GM18517 (cell line): ENCODE data around the gene ITGA1.
"Not testable (repeated sequence)": the region's sequence is repeated elsewhere in the genome, so short reads cannot be mapped to it uniquely, and the experiment has no call there.

Source experiments
- ATAC-seq: cut with Tn5 transposase; IDR thresholded peaks from one replicate; pipeline ENCODE4 v1.9.1; 2021; ENCODE audit warnings: mild to moderate bottlenecking, moderate library complexity; ENCODE audit not compliant: unreplicated experiment

The ITGA1 gene

DNA sequence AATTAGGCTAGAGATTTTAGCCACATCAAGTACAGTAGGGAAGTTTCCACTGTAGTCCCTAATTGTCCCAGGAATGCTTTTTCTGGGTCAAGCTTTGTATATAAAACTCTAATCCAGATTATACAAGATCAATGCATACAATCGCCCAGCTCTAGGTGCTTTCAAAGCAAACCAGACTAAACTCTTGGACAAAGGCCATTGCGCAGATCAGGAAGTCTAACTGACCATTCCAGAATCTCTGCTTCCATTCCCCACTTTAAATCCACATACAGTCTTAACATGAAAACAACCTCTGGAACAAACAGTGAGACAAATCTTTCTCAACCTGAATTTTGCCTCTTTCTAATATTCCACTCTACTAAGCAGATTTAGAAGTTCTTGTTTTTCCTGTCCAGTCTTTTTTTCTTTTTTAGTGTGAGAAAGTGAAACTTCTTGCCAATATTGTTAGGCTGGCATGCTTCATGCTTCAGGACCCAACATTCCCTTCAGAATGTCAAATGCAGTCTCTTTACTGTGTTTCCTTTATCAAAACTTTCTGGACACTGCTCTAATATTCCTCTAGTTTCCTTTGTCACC is 76.1 kb downstream of the ITGA1 start:
- ATAC-seq: no peak

DNA sequence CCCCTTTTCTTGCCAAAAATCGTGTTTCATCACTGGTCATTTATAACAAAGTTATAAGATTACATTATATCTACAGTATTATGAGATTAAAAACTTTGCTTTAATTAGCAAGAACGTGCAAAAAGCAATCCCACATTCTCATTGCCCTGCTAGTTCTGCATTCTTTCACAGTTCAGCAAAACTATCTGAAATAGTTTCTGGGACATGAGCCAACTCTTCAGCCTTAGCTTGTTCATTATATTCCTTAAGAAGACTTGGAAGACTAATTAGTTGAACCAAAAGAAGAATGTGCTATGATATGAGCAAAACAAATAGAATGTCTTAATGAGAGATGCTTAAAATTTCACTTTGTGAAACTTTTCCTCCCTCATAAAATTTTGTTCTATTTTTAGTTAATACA is 76.7 kb downstream of the ITGA1 start:
- ATAC-seq: no peak

DNA sequence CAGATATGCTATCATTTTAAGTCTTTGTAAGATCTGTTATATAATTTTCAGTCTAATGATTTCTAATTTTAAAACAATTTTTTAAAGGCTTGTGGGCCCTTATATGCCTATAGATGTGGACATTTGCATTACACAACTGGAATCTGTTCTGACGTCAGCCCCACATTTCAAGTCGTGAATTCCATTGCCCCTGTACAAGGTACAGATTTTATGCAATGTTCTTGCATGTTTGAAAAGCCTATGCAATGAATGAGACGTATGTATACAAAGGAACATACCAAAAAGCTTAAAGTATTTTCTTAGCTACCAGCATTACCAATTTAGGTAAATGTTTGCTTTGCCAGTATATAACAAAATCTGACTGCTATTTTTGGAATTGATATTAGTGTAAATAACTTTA is 77.2 kb downstream of the ITGA1 start:
- ATAC-seq: no peak

DNA sequence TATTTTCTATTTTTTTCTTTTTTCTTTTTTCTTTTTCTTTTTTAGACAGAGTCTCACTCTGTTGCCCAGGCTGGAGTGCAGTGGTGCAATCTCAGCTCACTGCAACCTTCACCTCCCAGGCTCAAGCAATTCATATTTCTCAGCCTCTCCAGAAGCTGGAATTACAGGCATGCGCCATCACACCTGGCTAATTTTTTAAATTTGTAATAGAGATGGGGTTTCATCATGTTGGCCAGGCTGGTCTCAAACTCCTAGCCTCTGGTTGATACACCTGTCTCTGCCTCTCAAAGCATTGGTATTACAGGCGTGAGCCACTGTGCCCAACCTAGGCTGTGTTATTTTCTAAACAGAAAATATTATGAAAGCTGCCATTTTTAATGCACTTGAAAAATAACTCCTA is 78.3 kb downstream of the ITGA1 start:
- not testable (repeated sequence) for ATAC-seq

DNA sequence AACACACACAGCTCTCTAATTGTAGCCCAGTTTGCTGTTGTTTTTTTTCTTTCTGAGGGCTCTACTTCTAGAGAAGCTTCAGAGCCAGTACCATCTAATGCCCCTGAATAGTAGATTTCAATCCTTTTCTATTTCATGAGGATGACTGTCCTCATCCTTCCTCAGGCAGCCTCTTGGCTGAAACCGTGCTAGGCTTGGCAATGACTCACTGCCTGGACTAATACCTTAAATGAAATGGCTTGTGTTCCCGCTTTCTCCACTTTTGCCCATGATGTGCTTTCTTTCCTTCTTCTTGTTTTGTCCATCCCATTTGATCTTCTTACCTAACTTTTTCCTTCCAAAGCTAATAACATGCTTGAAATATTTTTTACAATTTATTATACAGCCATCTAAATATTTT is 80.1 kb downstream of the ITGA1 start:
- no peak for ATAC-seq

DNA sequence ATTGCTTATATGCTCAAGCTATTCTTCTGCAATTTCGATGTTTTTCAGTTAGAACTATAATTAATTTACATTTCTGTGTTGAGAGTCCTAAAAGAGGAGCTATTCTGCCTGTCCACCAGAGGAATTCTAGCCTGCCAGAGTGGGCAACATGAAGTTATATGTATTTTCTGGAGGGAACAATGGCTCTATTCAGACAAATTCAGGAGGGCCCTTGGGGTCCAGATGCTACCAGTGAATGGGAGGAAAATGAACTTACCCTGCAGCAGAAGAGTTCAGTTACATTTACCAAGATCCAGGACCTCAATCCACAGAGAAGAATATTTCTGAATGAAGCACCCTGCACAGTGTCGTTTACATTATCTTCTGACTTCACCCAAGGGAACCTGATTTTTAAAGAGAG is 80.7 kb downstream of the ITGA1 start:
- ATAC-seq: no peak

DNA sequence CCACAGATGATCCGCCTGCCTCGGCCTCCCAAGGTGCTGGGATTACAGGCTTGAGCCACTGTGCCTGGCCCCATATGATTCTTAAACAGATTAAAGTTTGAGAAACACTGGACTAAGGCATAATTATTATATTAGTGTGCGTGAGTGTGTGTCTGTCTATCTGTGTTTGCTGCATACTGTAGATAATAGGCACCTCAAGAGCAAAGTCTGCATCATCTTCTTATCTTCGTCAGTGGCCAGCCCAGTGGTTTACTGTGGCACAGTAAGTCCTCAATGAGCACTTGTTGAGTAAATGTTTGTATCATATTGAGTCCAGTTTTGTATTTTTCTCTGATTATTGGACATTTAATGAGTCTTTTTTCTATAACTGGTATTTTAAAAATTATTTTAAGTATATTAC is 81.7 kb downstream of the ITGA1 start:
- ATAC-seq: no peak

DNA sequence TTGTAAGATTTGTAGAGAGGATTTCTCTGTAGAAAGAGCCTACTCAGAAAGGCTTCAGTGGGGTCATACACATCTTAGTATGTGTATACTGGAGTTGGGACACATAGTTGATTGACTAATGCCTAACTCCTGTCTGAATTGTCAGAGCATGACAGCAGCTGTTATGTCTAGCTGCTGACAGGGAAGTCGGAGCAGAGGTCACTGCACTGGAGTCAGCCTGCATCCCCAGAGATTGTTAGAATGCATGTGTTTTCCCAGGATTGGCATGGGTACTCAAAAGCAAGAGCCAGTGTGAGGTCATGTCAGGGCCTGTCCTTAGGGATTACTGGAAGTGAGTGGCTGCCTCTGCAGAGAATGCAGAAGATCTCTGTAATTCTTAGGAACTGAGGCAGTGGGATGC is 82.7 kb downstream of the ITGA1 start:
- no peak for ATAC-seq

DNA sequence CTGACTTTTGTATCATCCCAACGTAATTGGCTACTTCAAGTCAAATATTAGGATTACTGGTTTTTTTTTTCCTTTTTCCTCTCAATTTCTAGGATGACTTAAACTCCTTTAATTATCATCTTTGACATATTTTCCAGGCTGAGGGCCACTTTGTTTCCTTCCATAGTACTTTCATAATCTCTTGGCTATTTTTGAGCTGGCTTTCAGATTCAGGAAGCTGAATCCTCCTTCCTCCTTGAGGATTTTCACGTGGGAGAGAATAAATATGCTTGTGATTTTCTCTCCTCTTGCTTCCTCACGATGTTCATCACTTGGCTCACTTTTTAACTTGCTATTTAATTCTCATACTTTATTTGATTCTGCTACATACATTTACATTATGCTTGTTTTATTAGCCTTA is 88.1 kb downstream of the ITGA1 start:
- no peak for ATAC-seq

DNA sequence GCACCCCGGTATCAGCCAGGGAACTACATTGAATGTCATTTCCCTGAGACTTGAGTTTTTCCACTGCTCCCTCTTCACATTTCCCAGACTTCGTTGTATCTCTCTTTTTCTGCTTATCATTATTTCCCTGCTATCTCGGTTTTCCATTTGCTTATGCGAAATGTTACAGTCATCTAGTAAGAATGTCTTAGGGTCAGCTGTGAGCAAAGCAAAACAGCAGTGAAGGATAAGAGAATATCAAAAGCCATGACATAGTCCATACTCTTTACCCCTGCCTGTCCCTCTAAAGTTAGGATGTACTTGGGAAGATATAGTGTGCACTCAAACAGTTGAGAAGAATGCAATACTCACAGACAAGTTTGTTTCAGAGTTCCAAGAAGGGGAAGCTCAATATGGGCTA is 88.7 kb downstream of the ITGA1 start:
- no peak for ATAC-seq

DNA sequence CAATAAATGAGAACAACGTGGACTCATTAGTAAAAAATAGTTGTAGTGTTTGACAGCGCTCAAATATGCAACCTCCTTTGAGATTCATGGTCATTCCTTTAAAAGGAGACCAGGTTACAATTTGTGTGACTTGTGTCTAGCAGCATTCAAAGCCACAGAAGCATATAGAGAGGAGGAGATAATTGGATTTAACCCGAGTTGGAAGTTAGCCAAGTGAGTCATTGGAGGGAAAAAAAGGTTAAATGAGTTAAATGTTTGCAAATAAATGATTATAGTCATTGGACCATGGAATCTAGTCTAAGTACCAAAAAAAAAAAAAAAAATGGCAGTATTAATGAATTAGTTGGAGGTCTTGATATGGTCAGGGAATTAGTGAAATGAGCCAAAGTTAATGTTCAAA is 90.9 kb downstream of the ITGA1 start:
- no peak for ATAC-seq

DNA sequence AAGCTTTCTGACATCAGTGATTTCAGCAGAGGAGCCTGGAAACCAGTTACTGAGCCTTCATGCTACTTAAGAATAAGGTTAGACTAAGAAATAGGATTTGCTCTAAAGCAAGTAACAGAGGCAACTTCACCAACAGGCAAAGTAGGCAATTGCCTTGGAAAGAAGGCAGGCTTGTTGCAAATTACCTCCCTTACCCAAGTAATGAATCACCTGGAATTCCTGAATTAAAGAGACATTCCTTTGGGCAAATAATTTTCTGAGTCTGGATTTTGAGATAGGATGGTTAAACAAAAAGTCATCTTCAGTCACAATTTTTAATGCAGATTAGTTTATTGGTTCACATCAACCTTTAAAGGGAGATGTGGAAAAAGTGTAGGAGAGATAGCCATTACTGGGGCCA is 92.8 kb downstream of the ITGA1 start:
- ATAC-seq: no peak

DNA sequence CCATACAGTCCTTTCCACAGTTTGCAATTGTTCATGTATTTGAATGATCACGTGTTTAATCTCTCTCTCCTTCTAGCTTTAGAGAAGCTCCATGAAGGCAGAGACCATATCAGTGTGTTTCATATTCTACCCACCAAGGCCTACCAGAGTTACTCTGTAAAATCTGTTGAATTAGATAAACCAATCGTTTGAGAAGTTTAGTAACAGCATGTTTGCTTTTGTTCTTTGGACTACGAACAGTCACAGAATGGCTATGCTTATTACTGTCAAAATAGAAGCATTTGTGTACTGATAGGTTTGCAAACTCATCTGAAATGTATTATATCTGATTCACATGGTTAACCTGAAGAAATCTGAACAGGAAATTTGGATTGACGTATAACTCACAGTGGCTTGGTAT is 93.8 kb downstream of the ITGA1 start:
- no peak for ATAC-seq

DNA sequence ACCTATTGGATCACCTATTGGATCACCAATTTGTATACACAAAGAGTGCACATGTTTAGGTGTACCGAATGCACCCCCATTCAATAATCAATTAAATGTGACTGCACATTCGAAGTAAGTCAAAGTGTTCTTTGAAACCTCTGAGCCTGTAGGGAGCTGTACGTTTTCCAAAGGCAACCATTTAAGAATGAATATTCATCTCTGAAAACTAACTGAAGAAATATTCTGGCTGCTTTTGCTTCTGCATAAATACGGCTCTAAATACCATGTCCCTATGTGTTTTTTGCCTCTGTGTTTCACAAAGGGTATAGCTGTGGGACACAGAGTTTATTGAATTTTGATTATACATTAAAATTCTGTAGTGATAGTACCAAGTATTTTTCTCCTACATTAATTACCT is 95.4 kb downstream of the ITGA1 start:
- ATAC-seq: no peak

DNA sequence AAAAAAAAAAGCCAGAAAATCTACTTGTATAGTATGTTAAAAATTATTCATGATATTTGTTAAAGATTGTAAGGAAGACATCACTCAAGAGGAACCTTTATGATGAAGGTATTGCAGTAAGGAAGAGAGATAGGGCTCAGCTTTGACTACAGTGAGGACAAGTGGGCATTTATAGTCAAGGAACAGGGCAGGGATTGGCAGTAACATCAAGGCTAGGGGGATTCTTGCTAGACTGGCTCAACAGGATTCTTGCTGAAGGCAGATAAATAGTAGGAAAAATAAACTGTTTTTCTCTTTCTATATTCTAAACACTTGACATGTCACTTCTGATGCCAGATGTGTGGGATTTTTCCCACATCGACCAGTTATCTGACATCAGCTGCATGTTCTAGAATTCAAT is 96.7 kb downstream of the ITGA1 start:
- no peak for ATAC-seq

DNA sequence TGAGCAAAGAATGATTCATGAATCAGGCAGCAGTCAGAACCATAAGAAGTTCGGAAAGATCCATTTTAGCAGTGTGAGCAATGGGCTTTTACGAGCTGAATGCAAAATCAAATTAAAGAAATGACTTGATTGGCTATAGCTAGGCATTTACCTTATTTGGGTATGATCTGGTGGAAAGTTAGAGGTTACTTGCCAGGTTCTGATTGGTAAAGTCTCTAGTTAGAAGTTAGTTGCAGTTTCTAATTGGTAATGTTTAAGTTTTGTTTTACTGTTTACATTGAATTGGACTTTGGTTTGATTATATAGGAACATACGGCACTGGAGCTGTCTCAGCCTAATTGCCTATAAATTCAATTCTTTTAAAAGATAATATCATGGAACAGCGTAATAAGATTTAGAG is 97.9 kb downstream of the ITGA1 start:
- no peak for ATAC-seq

DNA sequence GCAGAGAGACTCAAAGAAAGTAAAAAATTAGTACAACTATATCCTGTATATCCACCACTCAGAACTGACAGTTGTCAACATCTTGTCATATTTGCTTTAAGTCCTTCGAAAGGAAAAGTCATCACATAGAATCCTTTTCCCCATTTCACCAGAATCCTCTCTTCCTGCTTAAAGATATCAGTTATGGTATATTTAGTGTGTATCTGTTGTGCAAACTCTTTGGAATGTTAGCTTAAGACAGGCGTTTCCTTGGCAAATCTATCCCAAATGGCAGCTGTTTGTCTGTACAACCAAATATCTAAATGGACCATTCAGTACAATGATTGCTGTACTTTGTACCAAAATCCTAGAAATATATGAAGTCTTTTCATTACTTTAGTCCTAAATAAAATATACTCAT is 98.5 kb downstream of the ITGA1 start:
- ATAC-seq: no peak

DNA sequence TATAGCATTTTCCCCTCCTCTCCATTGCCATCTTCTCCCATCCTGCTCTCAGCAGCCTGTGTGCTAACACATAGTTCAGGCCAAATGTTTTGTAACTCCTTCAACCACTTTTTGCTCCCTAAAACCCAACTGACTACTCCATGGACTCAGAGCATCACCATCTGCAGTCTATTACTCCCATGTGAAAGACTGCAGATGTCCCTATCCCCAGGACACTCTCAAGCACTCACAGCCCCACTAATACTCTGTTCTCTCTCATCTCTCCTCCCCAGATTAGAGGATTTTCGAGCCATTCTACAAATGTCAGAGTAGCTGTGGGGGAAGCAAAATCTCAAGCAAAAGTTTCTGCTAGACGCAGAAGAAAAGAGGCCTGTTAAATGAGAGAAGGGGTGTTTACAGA is 99.3 kb downstream of the ITGA1 start:
- no peak for ATAC-seq

DNA sequence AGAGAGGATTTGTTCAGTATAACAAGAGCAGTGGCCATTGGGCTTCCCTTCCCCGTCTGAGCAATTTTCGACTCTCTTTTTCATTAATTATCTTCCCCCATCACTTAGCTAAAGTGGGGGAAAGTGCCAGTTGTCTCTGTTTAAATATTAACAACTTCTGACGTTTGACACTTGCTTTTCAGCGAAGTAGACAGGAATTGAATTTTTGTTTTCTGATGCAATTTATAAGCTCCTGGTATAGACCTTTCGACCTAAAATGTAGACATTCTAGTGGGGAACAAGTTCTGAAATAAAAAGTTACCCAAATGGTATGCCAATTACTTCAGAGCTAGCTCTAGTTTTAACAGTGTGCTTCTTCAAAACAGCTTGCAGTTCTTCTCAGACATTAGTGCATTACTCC is 100.6 kb downstream of the ITGA1 start:
- ATAC-seq: no peak

DNA sequence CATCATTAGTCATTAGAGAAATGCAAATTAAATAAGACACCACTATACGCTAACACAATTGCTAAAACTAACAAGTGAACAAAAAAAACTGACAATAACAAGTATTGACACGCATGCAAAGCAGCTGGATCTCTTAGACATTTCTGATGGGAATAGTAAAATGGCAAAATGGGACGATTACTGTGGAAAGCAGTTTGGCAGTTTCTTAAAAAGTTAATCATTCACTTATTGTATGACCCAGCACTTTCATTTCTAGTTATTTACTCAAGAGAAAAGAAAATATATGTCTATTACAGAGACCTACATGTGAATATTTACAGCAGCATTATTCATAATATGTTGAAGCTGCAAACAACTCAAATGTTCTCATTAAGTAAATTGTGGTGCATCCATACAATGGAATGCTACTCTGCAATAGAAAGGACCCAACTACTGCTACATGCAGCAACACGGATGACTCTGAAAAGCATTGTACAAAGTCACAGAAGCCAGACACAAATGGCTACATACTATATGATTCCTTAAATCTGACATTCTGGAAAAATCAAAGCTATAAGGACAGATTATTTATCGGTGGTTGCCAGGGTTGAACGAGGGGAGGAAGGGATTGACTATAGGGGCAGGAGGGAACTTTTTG is 104.6 kb downstream of the ITGA1 start:
- no peak for ATAC-seq

DNA sequence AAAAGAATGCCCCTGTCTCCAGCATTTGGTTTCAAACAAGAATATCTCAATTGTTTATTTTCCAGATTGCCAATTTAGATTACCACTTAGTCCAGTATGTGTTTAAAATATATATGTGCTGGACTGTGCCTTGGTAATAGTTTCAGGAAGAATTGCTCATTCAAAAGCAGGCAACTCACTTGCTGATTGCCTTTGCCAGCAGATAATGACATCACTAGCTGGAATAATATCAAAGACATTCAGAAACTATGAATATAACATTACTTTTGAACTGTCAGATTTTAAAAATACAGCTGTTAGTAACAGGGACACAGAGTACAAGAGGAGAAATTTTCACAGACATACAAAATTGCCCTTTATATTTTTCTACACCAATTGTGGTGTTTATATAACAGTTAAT is 105.4 kb downstream of the ITGA1 start:
- no peak for ATAC-seq

DNA sequence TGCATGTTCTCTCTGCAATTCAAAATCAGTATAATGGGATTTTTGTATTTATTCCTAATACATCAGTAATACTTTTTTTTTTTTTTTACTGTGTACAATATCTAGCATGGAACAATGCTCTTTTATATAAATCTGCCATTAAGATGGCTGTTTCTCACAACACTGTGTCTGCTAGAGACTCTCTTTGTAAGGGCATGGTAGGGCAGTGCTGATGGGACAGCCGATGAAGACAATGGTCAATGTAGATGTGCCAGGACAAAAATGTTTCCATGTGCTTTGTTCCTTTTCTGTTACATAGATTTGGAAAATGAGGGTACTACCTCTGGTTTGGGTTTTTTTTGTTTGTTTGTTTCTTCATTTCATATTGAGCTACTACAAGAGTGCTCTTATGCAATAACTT is 106.1 kb downstream of the ITGA1 start:
- no peak for ATAC-seq

DNA sequence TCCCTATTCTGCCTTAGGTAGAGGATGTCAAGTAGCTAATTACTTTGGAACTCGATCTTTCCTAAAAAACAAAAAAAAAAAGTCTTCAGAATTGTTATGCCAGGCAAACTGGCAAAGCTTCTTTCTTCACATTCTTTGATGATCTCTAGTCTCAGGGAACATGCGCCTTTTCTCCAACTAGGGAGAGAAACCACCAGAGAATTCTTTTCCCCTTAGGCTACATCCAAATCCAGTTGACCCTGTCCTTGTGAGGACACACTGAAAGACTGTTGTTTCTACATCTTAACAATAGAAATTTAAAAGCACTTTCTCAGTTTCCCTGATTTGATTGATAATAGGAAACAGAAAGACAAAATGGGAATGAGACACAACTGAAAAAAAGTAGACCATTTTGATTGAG is 106.7 kb downstream of the ITGA1 start:
- ATAC-seq: no peak
